HCT116 (cell line): ENCODE results near the gene TMEM235. TPM values are rescaled to one million over a fixed set of nuclear protein-coding genes. Genes with fewer than 3 reads are reported as not detected.
A peak's percentile ranks its signal among the peaks of the same experiment; 100 is the strongest.

Experiments used
- ATAC-seq: fragments of 200-7000 bp; cut with Tn5 transposase; 2 replicates; pipeline ENCODE4 v1.9.1; 2020; ENCODE audit warnings: mild to moderate bottlenecking, moderate library complexity
- BruUV-seq: library from RNA; stranded (reverse); fragments of 400-500 nt; replicated peaks from 2 replicates; lab custom pipeline; 2021; lab: Mats Ljungman, UMichigan
- CTCF ChIA-PET: fragments of 300-600 bp; sonication (Branson Sonifier 250); formaldehyde crosslinking; loops from one replicate; lab custom pipeline; 2021; ENCODE audit warnings: antibody characterized with exemption; lab: Charles Lee
- POLR2A ChIA-PET: fragments of 300-600, 350-600 bp; sonication (Branson Sonifier 250); formaldehyde crosslinking; loops from one replicate; lab custom pipeline; 2021; ENCODE audit warnings: antibody characterized with exemption; lab: Charles Lee
- RAD21 ChIA-PET, 2 experiments: fragments of 300-600 bp; sonication (Branson Sonifier 250); formaldehyde crosslinking; loops; one replicate each; lab custom pipeline; 2023; ENCODE audit warnings: low total read pairs in 2 of 2; ENCODE audit not compliant: uncharacterized antibody in 2 of 2, unreplicated experiment in 2 of 2, low non-redundant PET in 1 of 2; lab: Charles Lee
- DNase-seq: peaks from one replicate; pipeline ENCODE4 v3.0.0-alpha.2; 2010; ENCODE audit warnings: low read depth, low spot score
- H2AFZ ChIP-seq: fragments of 200-600 bp; shearing (Covaris generic), sonication (generic); 2 replicates; pipeline ENCODE4 v1.6.1; 2017; ENCODE audit warnings: low read depth, mixed run types, mixed read lengths, antibody characterized with exemption, low read length; ENCODE audit not compliant: poor library complexity, severe bottlenecking
- H3K27ac ChIP-seq: 2 replicates; pipeline ENCODE4 v1.5.1; 2012; ENCODE audit warnings: low read depth, low read length
- H3K27me3 ChIP-seq: fragments of 200-600 bp; sonication (generic); 2 replicates; pipeline ENCODE4 v1.6.1; 2016; ENCODE audit warnings: mixed run types, low read length, mixed read lengths; ENCODE audit not compliant: insufficient read depth
- H3K36me3 ChIP-seq, 2 experiments: fragments of 200-500 bp in 1 of 2; fragments of 200-600 bp in 1 of 2; sonication (Bioruptor generic) in 1 of 2; sonication (generic) in 1 of 2; 2 replicates each; pipeline versions ENCODE4 v1.5.1 to v1.6.1; 2014 to 2016; ENCODE audit warnings: low read length in 2 of 2, inconsistent platforms in 1 of 2, mixed read lengths in 1 of 2, mixed run types in 1 of 2; ENCODE audit not compliant: insufficient read depth in 2 of 2, control insufficient read depth in 1 of 2
- H3K4me1 ChIP-seq, 2 experiments: fragments of 200-600 bp in 1 of 2; sonication (generic) in 1 of 2; 2 replicates each; pipeline versions ENCODE4 v1.5.1 to v1.6.1; 2012 to 2017; ENCODE audit warnings: low read length in 2 of 2, inconsistent platforms in 1 of 2, mild to moderate bottlenecking in 1 of 2, mixed read lengths in 1 of 2, mixed run types in 1 of 2, moderate library complexity in 1 of 2; ENCODE audit not compliant: insufficient read depth in 2 of 2, control insufficient read depth in 1 of 2
- H3K4me2 ChIP-seq: fragments of 200-600 bp; sonication (generic); 2 replicates; pipeline ENCODE4 v1.6.1; 2017; ENCODE audit warnings: mixed run types, low read length, mixed read lengths
- H3K4me3 ChIP-seq, 2 experiments: fragments of 200-600 bp in 1 of 2; sonication (generic) in 1 of 2; replicated peaks in 1 of 2; 2 replicates each; pipeline ENCODE4 v1.5.1; 2011 to 2016; ENCODE audit warnings: low read length in 2 of 2, control low read depth in 1 of 2, low read depth in 1 of 2, mild to moderate bottlenecking in 1 of 2, mixed read lengths in 1 of 2, mixed run types in 1 of 2
- H3K79me2 ChIP-seq: fragments of 200-600 bp; sonication (generic); 2 replicates; pipeline ENCODE4 v1.6.1; 2017; ENCODE audit warnings: mild to moderate bottlenecking, mixed run types, low read length, moderate library complexity, mixed read lengths; ENCODE audit not compliant: insufficient read depth
- H3K9ac ChIP-seq: fragments of 200-600 bp; sonication (generic); 2 replicates; pipeline ENCODE4 v1.6.1; 2016; ENCODE audit warnings: low read length, mixed read lengths
- H3K9me2 ChIP-seq: fragments of 200-600 bp; sonication (generic), shearing (Covaris generic); 2 replicates; pipeline ENCODE4 v1.6.1; 2017; ENCODE audit warnings: mixed run types, mild to moderate bottlenecking, moderate library complexity; ENCODE audit not compliant: insufficient read depth
- H3K9me3 ChIP-seq, 2 experiments: fragments of 200-500 bp in 1 of 2; fragments of 200-600 bp in 1 of 2; sonication (Bioruptor generic) in 1 of 2; sonication (generic) in 1 of 2; 2 replicates each; pipeline ENCODE4 v1.6.1; 2014 to 2017; ENCODE audit warnings: low read length in 2 of 2, mixed read lengths in 2 of 2, inconsistent platforms in 1 of 2, low read depth in 1 of 2, mild to moderate bottlenecking in 1 of 2, mixed run types in 1 of 2, moderate library complexity in 1 of 2; ENCODE audit not compliant: control insufficient read depth in 1 of 2, insufficient read depth in 1 of 2
- H4K20me1 ChIP-seq: fragments of 200-600 bp; sonication (generic), shearing (Covaris generic); 2 replicates; pipeline ENCODE4 v1.6.1; 2017; ENCODE audit warnings: mixed run types, mild to moderate bottlenecking, moderate library complexity; ENCODE audit not compliant: insufficient read depth
- MAX ChIP-seq: IDR thresholded peaks from 2 replicates; pipeline ENCODE4 v1.6.1; 2012
- YY1 ChIP-seq: IDR thresholded peaks from 2 replicates; pipeline ENCODE4 v1.6.1; 2011; ENCODE audit warnings: low read length, low read depth, moderate library complexity, mild to moderate bottlenecking; ENCODE audit not compliant: insufficient replicate concordance; ENCODE audit errors: extremely low read depth
- ZBTB33 ChIP-seq: IDR thresholded peaks from 2 replicates; pipeline ENCODE4 v1.6.1; 2011; ENCODE audit warnings: mild to moderate bottlenecking, low read length, moderate library complexity; ENCODE audit not compliant: insufficient replicate concordance; ENCODE audit errors: extremely low read depth
- ZFX ChIP-seq: fragments of 450-650 bp; IDR thresholded peaks from 2 replicates; pipeline ENCODE4 v1.6.1; 2017
- intact Hi-C: fragments of 100-400 bp; cut with micrococcal nuclease; formaldehyde crosslinking; loops from 2 replicates; pipeline ENCODE4 v1.10.0; 2022
- total RNA-seq: library from RNA; stranded (reverse); gene quantifications from one replicate; pipeline ENCODE4 v1.2.1, GENCODE V29; 2021; ENCODE audit not compliant: unreplicated experiment

TMEM235 gene
- total RNA-seq, 1 experiment from 2014 or later = not detected

GRCh38 chr17:78253946-78254672 is 22.7 kb downstream of the TMEM235 start:
- peak; percentile 67 for ATAC-seq
- DNase-seq = peak; percentile 28
- H3K9me2 ChIP-seq = no peaks in the 10 kb centered on the region
- intact Hi-C loops = loop anchor here (5.0 kb wide), 1 partner anchor 127 kb away; the partner anchor contains the start of gene TMC6
- ChIA-PET POLR2A (no interaction called here), CTCF (no interaction called here), RAD21 (interaction anchor here in 1 of 2 experiments (0.7 kb wide), 1 partner anchor 168 kb away, joined by 3 read pairs; no protein-coding TSS in a partner anchor)
- no peak overlapping the region for H3K9ac ChIP-seq
- TF ChIP-seq ZBTB33 (peak; percentile 74), YY1 (peak; percentile 65), ZFX (peak; percentile 32; the same call in 1 of the 2 replicates), MAX (no peak)
- no peaks in the 10 kb centered on the region for H3K9me3 ChIP-seq
- no peak overlapping the region for H3K4me3 ChIP-seq
- no peaks in the 10 kb centered on the region for H3K36me3 ChIP-seq
- H3K79me2 ChIP-seq = no peaks in the 10 kb centered on the region
- BruUV-seq = no TSS peak
- H3K27ac ChIP-seq = no peak overlapping the region
- no peaks in the 10 kb centered on the region for H3K27me3 ChIP-seq
- peaks cover 5 to 14% of the 10 kb centered on the region in 2 experiments for H3K4me1 ChIP-seq
- H2AFZ ChIP-seq = no peak overlapping the region
- H4K20me1 ChIP-seq = no peaks in the 10 kb centered on the region
- peak overlapping the region; percentile 50 for H3K4me2 ChIP-seq
